HepG2 (cell line): Measurements from ENCODE around the gene LY6G5B. TPM values are rescaled to one million over a fixed set of nuclear protein-coding genes. Genes with fewer than 3 reads are reported as not detected.
A peak's percentile ranks its signal among the peaks of the same experiment; 100 is the strongest.

Experiments used
- ATAC-seq: fragments of 200-7000 bp; cut with Tn5 transposase; 3 replicates; pipeline ENCODE4 v1.9.1; 2020; ENCODE audit warnings: mild to moderate bottlenecking, moderate library complexity
- BruUV-seq: library from RNA; stranded (reverse); fragments of 400-500 nt; replicated peaks from 2 replicates; lab custom pipeline; 2021; lab: Mats Ljungman, UMichigan
- CTCF ChIA-PET: fragments of 300-600 bp; formaldehyde crosslinking; extraction: SDS; loops from one replicate; lab custom pipeline; 2021; ENCODE audit warnings: low total read pairs, inconsistent platforms, low intra/inter-chr PET ratio; lab: Yijun Ruan, JAX
- POLR2A ChIA-PET: fragments of 350-600 bp; sonication (Branson Sonifier 250); formaldehyde crosslinking; loops from one replicate; lab custom pipeline; 2020; ENCODE audit warnings: antibody characterized with exemption, inconsistent platforms; lab: Yijun Ruan, JAX
- DNase-seq: peaks from one replicate; pipeline ENCODE4 v3.0.0-alpha.2; 2015; ENCODE audit warnings: low spot score
- FAIRE-seq: peaks from 3 replicates; lab custom pipeline; 2011; peaks lifted over from hg19 to GRCh38; lab: Jason Lieb, UNC
- H2AFZ ChIP-seq: one replicate; pipeline ENCODE4 v1.6.1; 2011; ENCODE audit warnings: low read length, inconsistent platforms
- H3K27ac ChIP-seq: fragments of 300-600 bp; 3 replicates; pipeline ENCODE4 v1.8.0; 2011; ENCODE audit warnings: mixed run types, mild to moderate bottlenecking, mixed read lengths, low read length, inconsistent platforms; ENCODE audit not compliant: insufficient read depth; ENCODE audit errors: extremely low read length
- H3K27me3 ChIP-seq, 2 experiments: fragments of 200-600 bp in 1 of 2; 2 replicates in 1 of 2; 3 replicates in 1 of 2; pipeline versions ENCODE4 v1.6.0 to v1.8.0; 2011; ENCODE audit warnings: low read length in 2 of 2, mild to moderate bottlenecking in 2 of 2, moderate library complexity in 2 of 2, inconsistent platforms in 1 of 2; ENCODE audit not compliant: insufficient read depth in 2 of 2, control insufficient read depth in 1 of 2
- H3K36me3 ChIP-seq, 2 experiments: fragments of 200-600 bp in 1 of 2; replicated peaks in 1 of 2; 2 replicates in 1 of 2; 3 replicates in 1 of 2; pipeline versions ENCODE4 v1.5.1 to v1.8.0; 2011; ENCODE audit warnings: low read length in 2 of 2, inconsistent platforms in 1 of 2; ENCODE audit not compliant: insufficient read depth in 2 of 2, control insufficient read depth in 1 of 2
- H3K4me1 ChIP-seq: 2 replicates; pipeline ENCODE4 v1.5.1; 2012; ENCODE audit warnings: low read length, inconsistent platforms; ENCODE audit not compliant: insufficient read depth
- H3K4me2 ChIP-seq: 2 replicates; pipeline ENCODE4 v1.6.0; 2011; ENCODE audit warnings: low read depth, low read length, inconsistent platforms
- H3K4me3 ChIP-seq, 3 experiments: fragments of 200-600 bp in 1 of 3; sonication (generic), shearing (Covaris generic) in 1 of 3; replicated peaks in 1 of 3; 2 replicates each; pipeline ENCODE4 v1.5.1; 2011 to 2016; ENCODE audit warnings: low read length in 3 of 3, inconsistent platforms in 2 of 3, low read depth in 2 of 3, mild to moderate bottlenecking in 2 of 3, control low read depth in 1 of 3, mixed read lengths in 1 of 3; ENCODE audit not compliant: insufficient read depth in 1 of 3
- H3K79me2 ChIP-seq: one replicate; pipeline ENCODE4 v1.6.1; 2011; ENCODE audit warnings: low read length, inconsistent platforms; ENCODE audit not compliant: insufficient read depth
- H3K9ac ChIP-seq: 2 replicates; pipeline ENCODE4 v1.6.0; 2011; ENCODE audit warnings: mild to moderate bottlenecking, low read depth, low read length, inconsistent platforms; ENCODE audit not compliant: insufficient read depth
- H3K9me3 ChIP-seq: 2 replicates; pipeline ENCODE4 v1.5.1; 2012; ENCODE audit warnings: mild to moderate bottlenecking, low read length
- H4K20me1 ChIP-seq: 2 replicates; pipeline ENCODE4 v1.6.0; 2011; ENCODE audit warnings: inconsistent platforms, mild to moderate bottlenecking, low read length, moderate library complexity; ENCODE audit not compliant: insufficient read depth
- AGO2 ChIP-seq: fragments of 200-400 bp; formaldehyde crosslinking; optimal IDR thresholded peaks from 2 replicates; pipeline ENCODE3; 2017; ENCODE audit warnings: mild to moderate bottlenecking, low read depth, low read length, moderate library complexity
- ATM ChIP-seq: fragments of 450-650 bp; IDR thresholded peaks from 2 replicates; pipeline ENCODE4 v1.7.1; 2017; ENCODE audit warnings: mild to moderate bottlenecking, borderline replicate concordance
- CCAR2 ChIP-seq: fragments of 200-400 bp; formaldehyde crosslinking; optimal IDR thresholded peaks from 2 replicates; pipeline ENCODE3; 2018; ENCODE audit warnings: low read depth, mild to moderate bottlenecking, low read length, moderate library complexity
- CENPBD1 ChIP-seq: sonication (generic); formaldehyde crosslinking; IDR thresholded peaks from 2 replicates; pipeline ENCODE4 v1.8.0; 2022; ENCODE audit warnings: missing genetic modification reagents, low read depth, mild to moderate bottlenecking, borderline replicate concordance
- DNMT1 ChIP-seq: sonication (generic); formaldehyde crosslinking; IDR thresholded peaks from 2 replicates; pipeline ENCODE4 v1.5.1; 2020; ENCODE audit warnings: mild to moderate bottlenecking, missing genetic modification reagents
- DRAP1 ChIP-seq: IDR thresholded peaks from 2 replicates; pipeline ENCODE4 v1.6.1; 2016; ENCODE audit warnings: missing genetic modification reagents, missing compliant biosample characterization
- HNF1B ChIP-seq: sonication (generic); formaldehyde crosslinking; IDR thresholded peaks from 2 replicates; pipeline ENCODE4 v1.5.1; 2020; ENCODE audit warnings: mild to moderate bottlenecking, moderate library complexity, missing genetic modification reagents
- KDM3A ChIP-seq: IDR thresholded peaks from 2 replicates; pipeline ENCODE4 v1.6.1; 2018; ENCODE audit warnings: low read depth, missing compliant biosample characterization
- NFE2L2 ChIP-seq: fragments of 150-350 bp; IDR thresholded peaks from 2 replicates; pipeline ENCODE4 v1.6.1; 2014; ENCODE audit warnings: low read length
- PCBP1 ChIP-seq: fragments of 200-400 bp; formaldehyde crosslinking; IDR thresholded peaks from 2 replicates; pipeline ENCODE4 v1.6.1; 2017; ENCODE audit warnings: mild to moderate bottlenecking, low read depth, low read length, borderline replicate concordance
- PRMT3 ChIP-seq: sonication (generic); formaldehyde crosslinking; IDR thresholded peaks from 2 replicates; pipeline ENCODE4 v1.8.1; 2022; ENCODE audit warnings: low read depth, mild to moderate bottlenecking, moderate library complexity, missing genetic modification reagents, borderline replicate concordance
- ZBTB38 ChIP-seq: sonication (generic); formaldehyde crosslinking; IDR thresholded peaks from 2 replicates; pipeline ENCODE4 v1.5.1; 2020; ENCODE audit warnings: mild to moderate bottlenecking, missing genetic modification reagents
- ZNF263 ChIP-seq: sonication (generic); formaldehyde crosslinking; IDR thresholded peaks from 2 replicates; pipeline ENCODE4 v1.4.0; 2020; ENCODE audit warnings: missing genetic modification reagents
- ZNF570 ChIP-seq: sonication (generic); formaldehyde crosslinking; IDR thresholded peaks from 2 replicates; pipeline ENCODE4 v1.4.0; 2020; ENCODE audit warnings: mild to moderate bottlenecking, missing genetic modification reagents, borderline replicate concordance
- ZNF782 ChIP-seq: sonication (generic); formaldehyde crosslinking; IDR thresholded peaks from 2 replicates; pipeline ENCODE4 v1.4.0; 2020; ENCODE audit warnings: missing genetic modification reagents, mild to moderate bottlenecking, borderline replicate concordance
- WGBS: methylation state at CpG from one replicate; pipeline ENCODE4 v1.1.6; 2017; ENCODE audit warnings: low lambda C conversion rate; 5-methylcytosine and 5-hydroxymethylcytosine counted together
- in situ Hi-C: cut with HindIII; loops from 2 replicates; pipeline ENCODE4 v1.10.0; 2017; ENCODE audit warnings: low pct_unique_long_range_greater_than_20kb; ENCODE audit not compliant: extremely low pct_ligation_motif_present
- intact Hi-C: fragments of 100-400 bp; cut with micrococcal nuclease; formaldehyde crosslinking; loops from one replicate; pipeline ENCODE4 v1.10.0; 2022; ENCODE audit not compliant: unreplicated experiment
- polyA plus RNA-seq, 8 experiments: library from polyadenylated mRNA; depleted of rRNA in 3 of 8; stranded (reverse) in 7 of 8; unstranded in 1 of 8; fragments of >200 nt; fragmentation: Illumina TruSeq in 4 of 8; extraction: Trizol in 4 of 8; gene quantifications; 2 replicates each; pipeline versions ENCODE4 v1.2.1 to v1.2.3, GENCODE V29; 2011 to 2016; ENCODE audit warnings: low read depth in 4 of 8, missing spikeins in 1 of 8, mixed read lengths in 1 of 8; ENCODE audit not compliant: insufficient read depth in 1 of 8
- total RNA-seq, 5 experiments: library from RNA; depleted of rRNA; stranded (reverse); fragments of >200 nt; fragmentation: Illumina TruSeq; extraction: Trizol; gene quantifications; 2 replicates each; pipeline ENCODE4 v1.2.3, GENCODE V29; 2016; ENCODE audit warnings: low read depth in 1 of 5
- TF ChIP-seq, protein P1 (sequence below): sonication (generic); formaldehyde crosslinking; IDR thresholded peaks from 2 replicates; pipeline ENCODE4 v1.4.0; 2020; ENCODE audit warnings: mild to moderate bottlenecking, missing genetic modification reagents
- TF ChIP-seq, protein P2 (sequence below): sonication (generic); formaldehyde crosslinking; conservative IDR thresholded peaks from 2 replicates; pipeline ENCODE4 v1.8.0; 2022; ENCODE audit warnings: low read depth, missing genetic modification reagents

LY6G5B gene
- total and polyA plus RNA-seq, 2 of the 13 experiments (the other 11 are each of a cell fraction or from before 2014, with no cell fraction given): 7.8 to 15.7 TPM

GRCh38 chr6:31681135-31681671 is 11.4 kb downstream of the LY6G5B start:
- FAIRE-seq (no peak), DNase-seq (no peak), ATAC-seq (peak; percentile 4)
- BruUV-seq: no TSS peak
- Histone ChIP-seq H3K4me3 (no peak overlapping the region), H3K4me1 (peaks cover 26% of the 10 kb centered on the region), H3K79me2 (no peaks in the 10 kb centered on the region), H3K36me3 (peaks cover under 1% of the 10 kb centered on the region in 2 experiments; a peak in 2 of 5 replicates), H3K9me3 (no peaks in the 10 kb centered on the region), H3K27me3 (no peaks in the 10 kb centered on the region), H3K4me2 (peak overlapping the region; percentile 63; the same call in 1 of the 2 replicates), H2AFZ (no peak overlapping the region), H3K27ac (no peak overlapping the region), H4K20me1 (no peaks in the 10 kb centered on the region), H3K9ac (no peak overlapping the region)
- in situ Hi-C loops: loop anchor here (5.0 kb wide), 1 partner anchor 86 kb away; no protein-coding TSS in a partner anchor
- ChIA-PET POLR2A (interaction anchor here (0.6 to 1.9 kb wide), 4 partner anchors 10 to 168 kb away, joined by 4 to 5 read pairs (median 4); partner anchors contain the start of genes ABHD16A and HSPA1B), CTCF (interaction anchor here (0.7 to 3.9 kb wide), 8 partner anchors 9 to 436 kb away, joined by 3 to 30 read pairs (median 3); partner anchors contain the start of gene DDAH2)
- intact Hi-C loops: loop anchor here (2.0 to 5.0 kb wide), 3 partner anchors 22 to 142 kb away; partner anchors contain the start of genes ABHD16A and LY6G6D
- WGBS: 96% methylated on average over 40 of the region's 40 CpGs
- TF ChIP-seq ZBTB38 (CRISPR knock-in tag) (peak; percentile 14; the same call in 1 of the 2 replicates), DRAP1 (CRISPR knock-in tag) (no peak), ZNF570 (CRISPR knock-in tag) (no peak), ZNF782 (CRISPR knock-in tag) (peak; percentile 16; the same call in 1 of the 2 replicates), HNF1B (CRISPR knock-in tag) (no peak), AGO2 (peak; percentile 40), CCAR2 (no peak), CENPBD1 (CRISPR knock-in tag) (no peak), PCBP1 (0 out of 2 replicates have a peak, but pooled peaks have one; percentile 31), KDM3A (CRISPR knock-in tag) (0 out of 2 replicates have a peak, but pooled peaks have one; percentile 3), DNMT1 (CRISPR knock-in tag) (no peak), ATM (no peak), ZNF263 (CRISPR knock-in tag) (no peak), PRMT3 (no peak), NFE2L2 (no peak)
- TF ChIP-seq, protein P1, sequence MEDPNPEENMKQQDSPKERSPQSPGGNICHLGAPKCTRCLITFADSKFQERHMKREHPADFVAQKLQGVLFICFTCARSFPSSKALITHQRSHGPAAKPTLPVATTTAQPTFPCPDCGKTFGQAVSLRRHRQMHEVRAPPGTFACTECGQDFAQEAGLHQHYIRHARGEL (CRISPR knock-in tag): 0 out of 2 replicates have a peak, but pooled peaks have one; percentile 6
- TF ChIP-seq, protein P2, sequence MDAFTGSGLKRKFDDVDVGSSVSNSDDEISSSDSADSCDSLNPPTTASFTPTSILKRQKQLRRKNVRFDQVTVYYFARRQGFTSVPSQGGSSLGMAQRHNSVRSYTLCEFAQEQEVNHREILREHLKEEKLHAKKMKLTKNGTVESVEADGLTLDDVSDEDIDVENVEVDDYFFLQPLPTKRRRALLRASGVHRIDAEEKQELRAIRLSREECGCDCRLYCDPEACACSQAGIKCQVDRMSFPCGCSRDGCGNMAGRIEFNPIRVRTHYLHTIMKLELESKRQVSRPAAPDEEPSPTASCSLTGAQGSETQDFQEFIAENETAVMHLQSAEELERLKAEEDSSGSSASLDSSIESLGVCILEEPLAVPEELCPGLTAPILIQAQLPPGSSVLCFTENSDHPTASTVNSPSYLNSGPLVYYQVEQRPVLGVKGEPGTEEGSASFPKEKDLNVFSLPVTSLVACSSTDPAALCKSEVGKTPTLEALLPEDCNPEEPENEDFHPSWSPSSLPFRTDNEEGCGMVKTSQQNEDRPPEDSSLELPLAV (CRISPR knock-in tag): no peak
